ENCODE measurements around the gene SPEF2. TPM values are rescaled to one million over a fixed set of nuclear protein-coding genes. Genes with fewer than 3 reads are reported as not detected.
A peak's percentile ranks its signal among the peaks of the same experiment; 100 is the strongest.
"Not testable (repeated sequence)": the region's sequence is repeated elsewhere in the genome, so short reads cannot be mapped to it uniquely, and the experiment has no call there.

Gene SPEF2
- total RNA-seq, 1 donor from 2014 or later, result 4.6 TPM

DNA sequence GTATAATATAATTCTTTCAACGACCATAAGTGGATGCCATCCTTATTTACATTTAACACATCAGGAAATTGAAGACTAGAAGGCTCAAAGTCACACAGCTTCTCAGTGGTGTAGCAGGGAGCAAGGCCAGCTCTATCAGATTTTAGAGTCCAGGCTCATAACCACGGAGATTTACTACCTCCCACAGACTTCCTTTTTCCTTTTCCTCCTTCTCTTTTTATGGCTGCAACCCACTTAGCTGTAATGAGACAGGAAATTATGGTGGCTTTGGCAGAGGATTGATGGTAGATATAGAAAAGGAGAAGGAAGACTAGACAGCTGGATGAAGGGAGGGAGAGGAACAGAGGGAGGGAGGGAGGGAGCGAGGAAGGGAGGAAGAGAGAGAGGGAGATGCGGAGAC, 47.4 kb downstream of the SPEF2 start:
- DNase-seq (ENCODE audit: low spot score), result no peak
- Mint-ChIP-seq H3K27ac (no peak overlapping the region), H3K4me3 (no peak overlapping the region), H3K27me3 (ENCODE audit: insufficient read depth) (no peaks in the 10 kb centered on the region), H3K4me1 (ENCODE audit: low read depth) (peaks cover 41% of the 10 kb centered on the region), H3K36me3 (ENCODE audit: low read depth) (peaks cover 25% of the 10 kb centered on the region), H3K9me3 (peaks cover 26% of the 10 kb centered on the region)
- intact Hi-C loops (cut with micrococcal nuclease), result no loop called here

- Mint-ChIP-seq H3K4me1 (ENCODE audit: low read depth) (peaks cover 74% of the 10 kb centered on the region), H3K4me3 (no peak overlapping the region), H3K9me3 (peaks cover 14% of the 10 kb centered on the region), H3K27ac (no peak overlapping the region), H3K36me3 (ENCODE audit: low read depth) (peaks cover 13% of the 10 kb centered on the region), H3K27me3 (ENCODE audit: insufficient read depth) (no peaks in the 10 kb centered on the region)
- no peak for DNase-seq (ENCODE audit: low spot score)
- intact Hi-C loops (cut with micrococcal nuclease), result no loop called here
Measured at GRCh38 chr5:35668319-35668718, 50.7 kb downstream of the SPEF2 start.

DNA sequence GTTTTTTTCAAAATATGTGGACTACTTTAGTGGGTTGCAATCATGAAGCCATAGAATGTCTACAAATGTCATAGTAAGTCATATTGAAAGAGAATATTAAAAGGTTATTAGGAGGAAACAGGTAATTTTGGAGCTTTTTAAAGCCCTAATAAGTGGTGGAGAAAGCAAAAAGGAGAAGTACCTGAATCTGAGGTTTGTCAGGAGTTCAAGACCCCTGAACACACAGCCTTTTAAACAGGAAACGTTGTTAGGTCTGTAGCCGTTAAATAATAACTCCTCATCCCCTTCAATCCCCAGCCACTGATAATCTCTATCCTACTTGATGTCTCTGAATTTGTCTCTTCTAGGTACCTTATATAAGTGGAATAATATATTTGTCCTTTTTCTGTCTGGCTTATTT, 51.1 kb downstream of the SPEF2 start:
- Mint-ChIP-seq H3K27ac (no peak overlapping the region), H3K27me3 (ENCODE audit: insufficient read depth) (no peaks in the 10 kb centered on the region), H3K4me1 (ENCODE audit: low read depth) (peaks cover 78% of the 10 kb centered on the region), H3K9me3 (peaks cover 9% of the 10 kb centered on the region), H3K4me3 (no peak overlapping the region), H3K36me3 (ENCODE audit: low read depth) (peaks cover 10% of the 10 kb centered on the region)
- intact Hi-C loops (cut with micrococcal nuclease), result no loop called here
- DNase-seq (ENCODE audit: low spot score), result no peak

GRCh38 chr5:35671541-35672295, 54.1 kb downstream of the SPEF2 start:
- peak; percentile 5 for DNase-seq (ENCODE audit: low spot score)
- Mint-ChIP-seq H3K27me3 (ENCODE audit: insufficient read depth) (no peaks in the 10 kb centered on the region), H3K27ac (peak overlapping the region; percentile 58), H3K36me3 (ENCODE audit: low read depth) (peaks cover 6% of the 10 kb centered on the region), H3K4me1 (ENCODE audit: low read depth) (peaks cover 65% of the 10 kb centered on the region), H3K9me3 (no peaks in the 10 kb centered on the region), H3K4me3 (peak overlapping the region; percentile 10)
- intact Hi-C loops (cut with micrococcal nuclease), result loop anchor here (1.0 to 5.0 kb wide), 4 partner anchors 20 to 251 kb away; no protein-coding TSS in a partner anchor

- H3K36me3 Mint-ChIP-seq (ENCODE audit: low read depth); H3K9me3 Mint-ChIP-seq; H3K27me3 Mint-ChIP-seq (ENCODE audit: insufficient read depth); H3K27ac Mint-ChIP-seq; DNase-seq (ENCODE audit: low spot score); H3K4me3 Mint-ChIP-seq: not testable (repeated sequence)
- peaks cover 65% of the 10 kb centered on the region for H3K4me1 Mint-ChIP-seq (ENCODE audit: low read depth)
- intact Hi-C loops (cut with micrococcal nuclease), result loop anchor here (2.0 to 5.0 kb wide), 2 partner anchors 160 to 251 kb away; no protein-coding TSS in a partner anchor
Measured at GRCh38 chr5:35672296-35672655, 54.6 kb downstream of the SPEF2 start.

GRCh38 chr5:35672995-35673394, 55.3 kb downstream of the SPEF2 start:
- intact Hi-C loops (cut with micrococcal nuclease), result loop anchor here (1.0 to 5.0 kb wide), 6 partner anchors 56 to 250 kb away; partner anchors contain the start of gene SPEF2
- peaks cover 65% of the 10 kb centered on the region for H3K4me1 Mint-ChIP-seq (ENCODE audit: low read depth)
- H3K27me3 Mint-ChIP-seq (ENCODE audit: insufficient read depth), result no peaks in the 10 kb centered on the region
- H3K36me3 Mint-ChIP-seq (ENCODE audit: low read depth), result peaks cover 2% of the 10 kb centered on the region
- H3K4me3 Mint-ChIP-seq, result peak overlapping the region; percentile 10
- peak overlapping the region; percentile 59 for H3K27ac Mint-ChIP-seq
- DNase-seq (ENCODE audit: low spot score), result peak; percentile 29
- no peaks in the 10 kb centered on the region for H3K9me3 Mint-ChIP-seq

GRCh38 chr5:35674049-35674448, 56.4 kb downstream of the SPEF2 start:
- H3K4me3 Mint-ChIP-seq, result peak overlapping the region; percentile 10
- peaks cover 2% of the 10 kb centered on the region for H3K36me3 Mint-ChIP-seq (ENCODE audit: low read depth)
- peak overlapping the region; percentile 59 for H3K27ac Mint-ChIP-seq

GRCh38 chr5:35675392-35675791, 57.7 kb downstream of the SPEF2 start:
- Mint-ChIP-seq H3K27me3 (ENCODE audit: insufficient read depth) (no peaks in the 10 kb centered on the region), H3K27ac (no peak overlapping the region), H3K36me3 (ENCODE audit: low read depth) (peaks cover 2% of the 10 kb centered on the region), H3K9me3 (no peaks in the 10 kb centered on the region), H3K4me1 (ENCODE audit: low read depth) (peaks cover 55% of the 10 kb centered on the region), H3K4me3 (no peak overlapping the region)
- intact Hi-C loops (cut with micrococcal nuclease), result no loop called here
- no peak for DNase-seq (ENCODE audit: low spot score)

More at GRCh38 chr5:35674049-35674448, 56.4 kb downstream of the SPEF2 start:
- Mint-ChIP-seq H3K27me3 (ENCODE audit: insufficient read depth) (no peaks in the 10 kb centered on the region), H3K9me3 (no peaks in the 10 kb centered on the region), H3K4me1 (ENCODE audit: low read depth) (peaks cover 59% of the 10 kb centered on the region)
- DNase-seq (ENCODE audit: low spot score), result no peak
- intact Hi-C loops (cut with micrococcal nuclease), result loop anchor here (5.0 kb wide), 1 partner anchor 158 kb away; no protein-coding TSS in a partner anchor

GRCh38 chr5:35677878-35678277, 60.2 kb downstream of the SPEF2 start:
- H3K4me3 Mint-ChIP-seq, result no peak overlapping the region
- intact Hi-C loops (cut with micrococcal nuclease), result no loop called here
- peaks cover 2% of the 10 kb centered on the region for H3K36me3 Mint-ChIP-seq (ENCODE audit: low read depth)
- H3K27me3 Mint-ChIP-seq (ENCODE audit: insufficient read depth), result no peaks in the 10 kb centered on the region
- no peaks in the 10 kb centered on the region for H3K9me3 Mint-ChIP-seq
- H3K4me1 Mint-ChIP-seq (ENCODE audit: low read depth), result peaks cover 30% of the 10 kb centered on the region
- H3K27ac Mint-ChIP-seq, result no peak overlapping the region
- no peak for DNase-seq (ENCODE audit: low spot score)

DNA sequence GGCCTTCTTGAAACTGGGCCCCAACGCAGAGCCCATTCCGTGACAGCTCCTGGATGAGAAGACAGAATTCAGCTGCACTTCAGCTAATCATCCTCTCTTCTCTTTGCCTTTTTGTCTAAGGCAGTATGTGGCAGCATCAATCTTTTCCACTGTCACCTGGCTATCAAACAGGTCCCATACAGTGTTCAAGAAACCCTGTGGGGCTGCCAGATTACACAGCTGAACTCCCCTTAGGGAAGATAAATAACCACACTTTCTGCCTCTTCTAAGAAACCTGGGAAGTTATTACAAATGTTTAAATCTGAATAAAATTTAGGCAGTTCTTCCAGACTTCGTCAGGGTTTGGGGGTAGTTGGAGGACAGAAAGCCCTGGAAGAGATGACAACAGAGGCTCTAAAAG, 61.0 kb downstream of the SPEF2 start:
- Mint-ChIP-seq H3K27me3 (ENCODE audit: insufficient read depth) (no peaks in the 10 kb centered on the region), H3K4me1 (ENCODE audit: low read depth) (peaks cover 23% of the 10 kb centered on the region), H3K27ac (no peak overlapping the region), H3K4me3 (no peak overlapping the region), H3K9me3 (no peaks in the 10 kb centered on the region), H3K36me3 (ENCODE audit: low read depth) (peaks cover 2% of the 10 kb centered on the region)
- intact Hi-C loops (cut with micrococcal nuclease), result no loop called here
- DNase-seq (ENCODE audit: low spot score), result no peak

- Mint-ChIP-seq H3K27ac (no peak overlapping the region), H3K4me3 (no peak overlapping the region), H3K4me1 (ENCODE audit: low read depth) (peaks cover 16% of the 10 kb centered on the region), H3K27me3 (ENCODE audit: insufficient read depth) (no peaks in the 10 kb centered on the region), H3K9me3 (no peaks in the 10 kb centered on the region), H3K36me3 (ENCODE audit: low read depth) (peaks cover 2% of the 10 kb centered on the region)
- DNase-seq (ENCODE audit: low spot score), result no peak
- intact Hi-C loops (cut with micrococcal nuclease), result no loop called here
Measured at GRCh38 chr5:35679357-35679756, 61.7 kb downstream of the SPEF2 start.

DNA sequence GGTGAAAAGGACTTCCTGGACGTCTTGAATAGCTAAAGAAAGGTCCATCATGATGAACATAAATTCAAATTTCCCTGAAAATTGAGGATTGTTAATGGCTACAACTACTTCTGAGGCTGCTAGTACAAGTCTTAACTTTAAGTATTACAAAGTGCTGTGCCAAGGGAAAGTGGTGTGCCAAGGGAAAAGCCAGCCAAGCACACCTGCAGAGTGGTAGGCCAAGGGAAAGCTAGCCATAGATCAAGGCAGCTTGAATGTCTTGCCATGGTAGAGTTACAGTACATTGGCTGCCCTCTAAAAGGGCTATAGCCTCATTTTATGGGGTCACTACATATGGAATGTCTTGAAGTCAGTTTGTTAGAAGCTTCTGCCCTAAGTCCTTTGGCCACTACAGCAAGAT, 64.2 kb downstream of the SPEF2 start:
- no peaks in the 10 kb centered on the region for H3K9me3 Mint-ChIP-seq
- no peak overlapping the region for H3K4me3 Mint-ChIP-seq
- intact Hi-C loops (cut with micrococcal nuclease), result no loop called here
- peaks cover 12% of the 10 kb centered on the region for H3K4me1 Mint-ChIP-seq (ENCODE audit: low read depth)
- H3K27ac Mint-ChIP-seq, result no peak overlapping the region
- no peaks in the 10 kb centered on the region for H3K36me3 Mint-ChIP-seq (ENCODE audit: low read depth)
- H3K27me3 Mint-ChIP-seq (ENCODE audit: insufficient read depth), result no peaks in the 10 kb centered on the region
- no peak for DNase-seq (ENCODE audit: low spot score)

- H3K4me3 Mint-ChIP-seq, result no peak overlapping the region
- no peaks in the 10 kb centered on the region for H3K36me3 Mint-ChIP-seq (ENCODE audit: low read depth)
- no peak for DNase-seq (ENCODE audit: low spot score)
- no peaks in the 10 kb centered on the region for H3K9me3 Mint-ChIP-seq
- H3K27me3 Mint-ChIP-seq (ENCODE audit: insufficient read depth), result no peaks in the 10 kb centered on the region
- H3K27ac Mint-ChIP-seq, result no peak overlapping the region
- intact Hi-C loops (cut with micrococcal nuclease), result no loop called here
- peaks cover 12% of the 10 kb centered on the region for H3K4me1 Mint-ChIP-seq (ENCODE audit: low read depth)
Measured at GRCh38 chr5:35683466-35683865, 65.8 kb downstream of the SPEF2 start.

All from activated T-helper 1 cell treated with anti-CD3 and anti-CD28 coated beads, Interleukin-12 subunit alpha, Interleukin-12 subunit beta, Interleukin-2, Interleukin-4 antibody, amounts not matched to agents 30 ng/mL and 10 ng/mL and 1 ng/mL, durations not matched to agents 14 hours and 24 hours and 36 hours (primary cell).